Immature natural killer cell (primary cell): Measurements from ENCODE around the gene DOC2A. TPM values are rescaled to one million over a fixed set of nuclear protein-coding genes. Genes with fewer than 3 reads are reported as not detected.
"Not testable (repeated sequence)": the region's sequence is repeated elsewhere in the genome, so short reads cannot be mapped to it uniquely, and the experiment has no call there.

Experiments
- DNase-seq, 3 donors: peaks; one replicate each; pipeline ENCODE4 v3.0.0; 2022; ENCODE audit warnings: mixed read lengths in 1 of 3
- H3K27ac Mint-ChIP-seq, 6 donors: one replicate each; pipeline ENCODE4 v1.8.0; 2020; ENCODE audit warnings: mixed read lengths in 6 of 6, mild to moderate bottlenecking in 5 of 6, inconsistent platforms in 4 of 6, moderate library complexity in 3 of 6
- H3K27me3 Mint-ChIP-seq, 3 donors: one replicate each; pipeline ENCODE4 v1.8.0; 2020 to 2021; ENCODE audit warnings: low read depth in 3 of 3, mild to moderate bottlenecking in 3 of 3, mixed read lengths in 3 of 3, moderate library complexity in 3 of 3, inconsistent platforms in 1 of 3
- H3K36me3 Mint-ChIP-seq, 3 donors: one replicate each; pipeline ENCODE4 v1.8.0; 2020; ENCODE audit warnings: mixed read lengths in 3 of 3, inconsistent platforms in 2 of 3, mild to moderate bottlenecking in 2 of 3
- H3K4me1 Mint-ChIP-seq, 2 donors: one replicate each; pipeline ENCODE4 v1.8.0; 2020; ENCODE audit warnings: inconsistent platforms in 2 of 2, mild to moderate bottlenecking in 2 of 2, mixed read lengths in 2 of 2, moderate library complexity in 1 of 2
- H3K4me3 Mint-ChIP-seq, 5 donors: one replicate each; pipeline ENCODE4 v1.8.0; 2020; ENCODE audit warnings: mild to moderate bottlenecking in 5 of 5, mixed read lengths in 5 of 5, inconsistent platforms in 3 of 5, moderate library complexity in 3 of 5
- H3K9me3 Mint-ChIP-seq, 6 donors: one replicate each; pipeline ENCODE4 v1.8.0; 2020; ENCODE audit warnings: mild to moderate bottlenecking in 6 of 6, mixed read lengths in 6 of 6, inconsistent platforms in 4 of 6, moderate library complexity in 3 of 6
- polyA plus RNA-seq, 3 donors: library from polyadenylated mRNA; unstranded; fragments of 300-500 nt; fragmentation: Illumina TruSeq; gene quantifications; one replicate each; pipeline ENCODE4 v1.2.3, GENCODE V29; 2021

DOC2A gene
- polyA plus RNA-seq, 3 donors from 2014 or later: not detected

DNA sequence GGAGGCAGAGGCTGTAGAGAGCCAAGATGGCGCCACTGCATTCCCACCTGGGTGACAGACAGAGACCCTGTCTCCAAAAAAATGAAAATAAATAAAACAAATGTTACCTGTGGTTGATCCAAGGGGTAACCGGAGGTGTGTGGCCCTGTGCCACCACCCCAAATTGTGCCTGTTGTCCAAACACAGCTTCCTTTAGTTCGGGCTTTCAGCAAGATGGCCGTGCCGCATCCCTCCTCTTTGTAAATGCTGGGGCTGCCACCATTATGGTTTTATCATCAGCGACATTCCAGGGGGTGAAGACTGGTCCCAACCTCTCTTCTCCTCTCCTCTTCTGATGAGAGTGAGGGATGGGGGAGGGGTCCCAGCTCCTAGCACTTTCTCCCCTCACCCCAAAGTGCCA is 12.1 kb upstream of the DOC2A start, which contains the start of gene C16orf92:
C16orf92 (plus strand) TSS at position 312 of the 400 bp plus-strand sequence. CDS start 143 bp downstream, outside the sequence.
- Mint-ChIP-seq H3K27ac (no peak within 1 kb of the TSS), H3K4me1 (peaks cover 8 to 9% of the 10 kb centered on the region in 2 donors), H3K27me3 (peaks cover 2 to 13% (median 5%) of the 10 kb centered on the region in 3 donors), H3K36me3 (no peaks in the 10 kb centered on the region), H3K9me3 (peaks cover 0 to 2% (median 0%) of the 10 kb centered on the region in 6 donors), H3K4me3 (no peak within 1 kb of the TSS)
- DNase-seq: no peak

DNA sequence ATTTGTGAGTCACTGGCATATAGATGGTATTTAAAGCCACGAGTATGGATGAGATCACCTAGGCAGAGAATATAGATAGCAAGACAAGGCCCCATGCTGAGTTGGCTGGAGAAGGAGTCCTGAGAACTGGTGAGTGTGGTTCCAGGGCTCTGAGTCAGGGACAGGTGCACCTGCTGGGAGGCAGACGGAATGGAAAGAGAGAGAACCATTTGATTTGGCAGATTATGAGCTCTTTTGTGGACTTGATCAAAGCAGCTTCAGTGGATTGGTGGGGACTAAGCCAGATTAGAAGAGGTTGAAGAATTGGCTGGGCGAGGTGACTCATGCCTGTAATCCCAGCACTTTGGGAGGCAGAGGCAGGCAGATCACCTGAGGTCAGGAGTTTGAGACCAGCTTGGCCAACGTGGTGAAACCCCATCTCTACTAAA is 7.9 kb upstream of the DOC2A start:
- Mint-ChIP-seq H3K36me3 (no peaks in the 10 kb centered on the region), H3K27ac (no peak overlapping the region), H3K4me1 (peaks cover 8 to 9% of the 10 kb centered on the region in 2 donors), H3K4me3 (no peak overlapping the region), H3K9me3 (no peaks in the 10 kb centered on the region), H3K27me3 (peaks cover 0 to 11% (median 5%) of the 10 kb centered on the region in 3 donors)
- no peak for DNase-seq

DNA sequence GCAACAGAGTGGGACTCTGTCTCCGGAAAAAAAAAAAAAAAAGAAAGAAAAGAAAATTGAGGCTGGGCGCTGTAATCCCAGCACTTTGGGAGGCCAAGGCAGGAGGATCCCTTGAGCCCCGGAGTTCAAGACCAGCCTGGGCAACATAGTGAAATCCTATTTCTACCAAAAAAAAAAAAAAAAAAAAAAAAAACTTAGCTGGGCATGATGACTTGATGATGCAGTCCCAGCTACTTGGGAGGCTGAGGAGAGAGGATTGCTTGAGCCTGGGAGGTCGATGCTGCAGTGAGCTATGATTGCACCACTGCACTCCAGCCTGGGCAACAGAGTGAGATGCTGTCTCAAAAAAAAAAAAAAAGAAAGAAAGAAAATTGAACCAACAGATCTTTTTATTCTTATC is 7.1 kb upstream of the DOC2A start:
- H3K4me1 Mint-ChIP-seq, H3K4me3 Mint-ChIP-seq, H3K36me3 Mint-ChIP-seq, H3K27ac Mint-ChIP-seq, DNase-seq, H3K9me3 Mint-ChIP-seq: not testable (repeated sequence)
- H3K27me3 Mint-ChIP-seq: peaks cover 0 to 11% (median 7%) of the 10 kb centered on the region in 3 donors

GRCh38 chr16:30017277-30017656 is 6.4 kb upstream of the DOC2A start:
- H3K4me3 Mint-ChIP-seq: no peak overlapping the region
- H3K27me3 Mint-ChIP-seq: peaks cover 0 to 14% (median 9%) of the 10 kb centered on the region in 3 donors
- no peak for DNase-seq

DNA sequence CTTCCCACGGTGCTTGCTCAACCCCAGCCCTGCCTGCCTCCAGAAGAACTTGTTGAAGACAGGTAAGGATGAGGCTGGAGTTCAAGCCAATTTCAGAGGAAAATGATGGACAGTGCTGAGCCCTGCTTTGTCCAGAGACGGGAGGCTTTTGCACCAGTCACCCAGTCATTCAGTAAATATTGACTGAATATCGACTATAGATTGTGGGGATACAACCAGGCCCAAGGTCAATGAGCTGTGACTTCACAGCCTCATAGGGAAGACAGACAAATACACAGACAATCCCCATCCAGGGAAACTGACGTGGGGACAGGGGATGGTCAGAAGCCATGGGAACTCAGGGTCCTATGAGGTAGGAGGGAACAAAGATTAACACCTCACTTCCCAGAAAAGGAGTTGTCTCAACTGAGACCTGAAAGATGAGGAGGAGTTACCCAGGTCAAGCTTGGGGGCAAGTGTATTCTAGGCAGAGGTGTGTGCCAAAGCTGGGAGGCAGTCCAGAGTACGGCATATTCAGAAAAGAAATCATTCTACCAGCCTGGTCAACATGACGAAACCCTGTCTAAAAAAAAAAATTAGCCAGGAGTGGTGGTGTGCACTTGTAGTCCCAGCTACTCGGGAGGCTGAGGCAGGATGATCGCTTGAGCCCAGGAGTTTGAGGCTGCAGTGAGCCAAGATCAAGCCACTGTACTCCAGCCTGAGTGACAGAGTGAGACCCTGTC is 5.9 kb upstream of the DOC2A start:
- H3K4me1 Mint-ChIP-seq: peaks cover 10 to 14% of the 10 kb centered on the region in 2 donors
- no peak for DNase-seq
- H3K27me3 Mint-ChIP-seq: peaks cover 2 to 15% (median 14%) of the 10 kb centered on the region in 3 donors
- no peak overlapping the region for H3K4me3 Mint-ChIP-seq
- no peak overlapping the region for H3K27ac Mint-ChIP-seq
- H3K36me3 Mint-ChIP-seq: no peaks in the 10 kb centered on the region
- peaks cover 0 to 2% (median 0%) of the 10 kb centered on the region in 6 donors for H3K9me3 Mint-ChIP-seq

More at GRCh38 chr16:30017277-30017656, 6.4 kb upstream of the DOC2A start:
- Mint-ChIP-seq H3K36me3 (no peaks in the 10 kb centered on the region), H3K9me3 (no peaks in the 10 kb centered on the region), H3K4me1 (peaks cover 8 to 9% of the 10 kb centered on the region in 2 donors), H3K27ac (no peak overlapping the region)

DNA sequence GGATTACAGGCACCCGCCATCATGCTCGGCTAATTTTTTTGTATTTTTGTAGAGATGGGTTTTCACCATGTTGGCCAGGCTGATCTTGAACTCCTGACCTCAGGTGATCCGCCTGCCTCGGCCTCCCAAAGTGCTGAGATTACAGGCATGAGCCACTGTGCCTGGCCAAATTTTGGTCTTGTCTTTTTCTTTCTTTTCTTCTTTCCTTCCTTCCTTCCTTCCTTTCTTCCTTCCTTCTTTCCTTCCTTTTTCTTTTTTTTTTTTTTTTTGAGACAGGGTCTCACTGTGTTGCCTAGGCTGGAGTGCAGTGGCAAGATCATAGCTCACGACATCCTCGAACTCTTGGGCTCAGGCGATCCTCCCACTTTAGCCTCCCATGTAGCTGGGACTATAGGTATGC is 4.6 kb upstream of the DOC2A start:
- H3K27ac Mint-ChIP-seq, H3K4me1 Mint-ChIP-seq, DNase-seq, H3K36me3 Mint-ChIP-seq, H3K9me3 Mint-ChIP-seq, H3K4me3 Mint-ChIP-seq: not testable (repeated sequence)
- peaks cover 4 to 16% (median 12%) of the 10 kb centered on the region in 3 donors for H3K27me3 Mint-ChIP-seq

GRCh38 chr16:30012598-30012997 is 1.8 kb upstream of the DOC2A start:
- H3K27me3 Mint-ChIP-seq: peaks cover 8 to 20% (median 14%) of the 10 kb centered on the region in 3 donors
- not testable (repeated sequence) for H3K27ac Mint-ChIP-seq, DNase-seq, H3K4me3 Mint-ChIP-seq, H3K9me3 Mint-ChIP-seq, H3K4me1 Mint-ChIP-seq, H3K36me3 Mint-ChIP-seq

GRCh38 chr16:30011714-30012504 is 1.1 kb upstream of the DOC2A start:
- no peak for DNase-seq
- peaks cover 0 to 2% (median 0%) of the 10 kb centered on the region in 6 donors for H3K9me3 Mint-ChIP-seq
- no peak overlapping the region for H3K27ac Mint-ChIP-seq
- peaks cover 10 to 18% (median 14%) of the 10 kb centered on the region in 3 donors for H3K27me3 Mint-ChIP-seq
- peaks cover 2 to 5% of the 10 kb centered on the region in 2 donors for H3K4me1 Mint-ChIP-seq
- H3K36me3 Mint-ChIP-seq: no peaks in the 10 kb centered on the region
- peak overlapping the region; percentile 60 to 84 (median 76) for H3K4me3 Mint-ChIP-seq

GRCh38 chr16:30009990-30010843 is 610 bp downstream of the DOC2A start:
- no peak for DNase-seq
- Mint-ChIP-seq H3K9me3 (peaks cover 0 to 2% (median 0%) of the 10 kb centered on the region in 6 donors), H3K4me3 (peak overlapping the region in 4 of 5 donors; percentile 36 to 66 (median 41)), H3K27ac (peak overlapping the region in 1 of 6 donors; percentile 50), H3K4me1 (peaks cover 2 to 5% of the 10 kb centered on the region in 2 donors), H3K36me3 (no peaks in the 10 kb centered on the region), H3K27me3 (peaks cover 10 to 18% (median 14%) of the 10 kb centered on the region in 3 donors)

DNA sequence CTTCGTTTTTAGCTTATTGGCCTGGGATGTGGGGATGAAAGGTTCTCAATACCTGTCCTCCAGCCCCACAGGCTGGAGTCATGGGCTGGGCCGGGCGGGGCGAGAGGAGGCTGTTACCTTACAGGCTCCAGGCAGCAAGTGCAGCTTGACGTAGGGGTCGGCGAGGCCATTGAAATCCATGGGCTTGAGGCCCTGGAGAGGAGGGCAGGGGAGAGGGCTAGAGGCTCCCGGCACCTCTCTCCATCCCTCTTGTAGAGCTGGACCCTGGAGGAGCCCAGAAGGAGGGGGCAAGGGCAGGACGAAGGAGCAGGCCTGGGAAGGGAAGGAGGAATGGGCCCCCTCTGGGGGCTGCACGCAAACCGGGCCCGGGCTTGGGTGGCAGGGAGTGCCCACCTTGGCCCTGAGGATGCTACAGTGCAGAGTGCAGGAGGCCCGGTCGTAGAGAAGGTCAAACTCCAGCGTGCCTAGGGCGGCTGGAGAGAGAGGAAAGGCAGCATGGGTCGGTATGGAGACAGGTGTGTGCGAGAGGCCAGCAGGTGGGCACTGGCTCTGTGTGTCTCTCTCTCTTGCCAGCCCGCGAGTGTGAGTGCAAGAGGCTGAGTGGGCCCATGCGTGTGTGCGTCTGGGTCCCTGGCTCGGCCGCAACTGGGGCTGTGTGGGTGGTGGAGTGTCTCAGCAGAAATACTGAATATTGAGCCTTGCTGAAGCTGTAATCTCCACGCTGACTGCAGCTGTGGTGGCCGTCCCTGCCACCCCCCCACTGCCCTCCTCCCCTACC is 1.6 kb downstream of the DOC2A start:
- Mint-ChIP-seq H3K4me1 (peaks cover 2 to 5% of the 10 kb centered on the region in 2 donors), H3K27ac (no peak overlapping the region), H3K27me3 (peaks cover 10 to 18% (median 14%) of the 10 kb centered on the region in 3 donors), H3K9me3 (peaks cover 0 to 2% (median 0%) of the 10 kb centered on the region in 6 donors), H3K4me3 (peak overlapping the region in 3 of 5 donors; percentile 18 to 48 (median 24)), H3K36me3 (no peaks in the 10 kb centered on the region)
- no peak for DNase-seq

DNA sequence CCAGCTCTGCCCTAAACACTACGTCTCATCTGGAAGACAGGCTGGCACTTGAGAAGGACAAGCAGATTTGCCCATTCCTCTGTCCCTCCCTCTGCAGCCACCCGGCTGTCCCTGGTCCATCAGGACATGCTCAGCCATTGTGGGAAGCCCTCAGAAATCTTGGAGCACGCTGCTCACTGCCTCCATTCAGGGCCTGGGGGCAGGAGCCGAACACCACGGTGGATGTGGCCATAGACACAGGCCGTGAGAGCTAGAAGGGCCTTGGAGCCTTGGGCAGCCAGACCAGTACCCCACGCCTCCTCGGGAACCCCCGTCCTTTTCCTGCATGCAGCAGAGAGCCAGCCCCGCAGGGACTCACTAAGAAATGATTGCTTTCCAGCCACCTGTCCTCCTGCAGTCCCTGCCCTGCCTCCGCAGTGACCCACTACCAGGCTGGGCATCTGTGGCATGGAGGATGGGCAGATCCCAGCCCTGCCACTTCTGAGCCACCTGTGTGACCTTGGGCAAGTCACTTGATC is 3.4 kb downstream of the DOC2A start:
- no peak overlapping the region for H3K4me3 Mint-ChIP-seq
- H3K36me3 Mint-ChIP-seq: peaks cover 0 to 2% (median 0%) of the 10 kb centered on the region in 3 donors
- H3K27ac Mint-ChIP-seq: no peak overlapping the region
- peaks cover 10 to 15% (median 10%) of the 10 kb centered on the region in 3 donors for H3K27me3 Mint-ChIP-seq
- H3K9me3 Mint-ChIP-seq: peaks cover 0 to 3% (median 0%) of the 10 kb centered on the region in 6 donors
- no peak for DNase-seq
- peaks cover 5% of the 10 kb centered on the region in 2 donors for H3K4me1 Mint-ChIP-seq

DNA sequence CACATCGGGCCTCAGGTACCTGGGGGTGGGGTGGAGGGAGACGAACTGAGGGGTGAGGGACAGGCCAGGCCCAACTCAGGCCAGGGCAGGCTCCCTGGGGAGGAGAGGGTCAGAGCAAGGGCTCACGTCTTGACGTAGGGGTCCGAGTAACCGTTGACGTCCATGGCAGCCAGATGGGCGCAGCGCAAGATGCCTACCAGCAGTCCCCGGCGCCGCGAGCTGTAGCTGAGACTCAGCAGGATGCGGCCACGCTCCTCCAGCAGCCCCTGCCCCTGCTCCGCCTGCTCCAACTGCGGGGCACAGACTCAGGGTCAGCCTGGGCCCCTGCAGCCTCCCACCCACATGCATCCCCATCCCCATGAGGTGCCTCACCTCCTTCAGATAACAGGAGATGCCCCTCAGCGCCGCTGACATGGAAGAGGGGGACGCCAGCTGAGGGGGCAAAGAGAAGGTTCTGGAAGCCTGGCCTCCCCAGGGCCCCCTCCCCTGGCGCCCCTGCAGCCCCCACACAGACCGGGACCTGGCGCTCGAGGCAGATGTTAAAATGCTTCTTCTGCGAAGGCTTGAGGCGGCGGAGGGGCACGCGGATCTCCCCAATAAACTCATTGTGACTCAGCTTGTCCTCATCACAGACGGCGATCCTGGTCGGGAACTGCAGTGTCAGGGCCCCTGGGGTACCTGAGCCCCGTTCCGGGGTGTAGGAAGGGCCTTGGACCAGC is 4.0 kb downstream of the DOC2A start:
- Mint-ChIP-seq H3K36me3 (peaks cover 0 to 8% (median 0%) of the 10 kb centered on the region in 3 donors), H3K27ac (no peak overlapping the region), H3K27me3 (peaks cover 8 to 10% (median 10%) of the 10 kb centered on the region in 3 donors), H3K9me3 (peaks cover 0 to 1% (median 0%) of the 10 kb centered on the region in 6 donors), H3K4me3 (no peak overlapping the region), H3K4me1 (peaks cover 1 to 3% of the 10 kb centered on the region in 2 donors)
- DNase-seq: no peak
